Raji (cell line): ENCODE results near the gene MYEOV.

Experiments used
- POLR2A ChIP-seq: IDR thresholded peaks from 2 replicates; pipeline ENCODE4 v1.6.1; 2011; ENCODE audit warnings: low read depth, low read length, control low read depth; ENCODE audit not compliant: insufficient read depth

Gene MYEOV

DNA sequence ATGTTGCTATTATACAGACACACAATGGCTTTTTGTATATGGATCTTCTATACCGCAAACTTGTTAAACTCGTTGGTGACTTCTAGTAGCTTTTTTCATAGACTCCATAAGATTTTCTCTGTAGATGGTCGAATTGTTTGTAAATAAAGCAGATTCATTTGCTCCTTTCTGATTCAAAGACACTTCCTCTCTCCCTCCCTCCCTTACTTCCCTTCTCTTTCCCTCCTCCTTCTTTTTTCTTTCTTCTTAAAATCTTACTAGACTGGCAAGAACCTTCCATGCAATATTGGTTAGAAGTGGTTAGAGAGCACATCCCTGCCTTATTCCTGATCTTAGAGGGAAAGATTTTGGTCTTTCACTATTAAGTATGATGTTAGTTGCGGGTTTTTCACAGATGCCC lies 36.4 kb downstream of the MYEOV start:
- no peak for TF ChIP-seq POLR2A

DNA sequence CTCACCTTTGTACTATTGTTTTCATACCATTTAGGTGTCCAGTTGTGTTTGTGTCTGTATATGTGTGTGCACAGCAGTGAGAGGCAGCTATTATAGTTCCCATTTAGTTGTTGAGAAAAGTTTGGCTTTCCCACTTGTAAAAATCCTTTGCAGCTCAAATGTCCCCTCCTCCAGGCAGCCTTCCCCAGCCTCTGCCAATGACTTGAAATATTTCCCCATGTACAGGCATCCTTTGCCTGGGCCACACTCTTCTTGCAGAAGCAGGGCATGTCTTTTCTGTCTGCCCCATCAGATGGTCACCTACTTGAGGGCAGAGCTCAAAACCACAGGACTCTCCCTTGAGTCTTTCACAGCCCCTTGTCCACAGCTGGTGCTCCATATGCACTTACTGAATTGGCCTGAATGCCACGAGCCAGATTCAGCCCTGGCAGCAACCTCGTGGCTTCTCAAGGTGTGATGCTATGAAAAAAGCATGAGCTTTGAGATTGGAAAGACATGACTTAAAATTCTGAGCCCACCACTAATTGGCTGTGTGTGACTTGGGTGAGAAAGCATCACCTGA lies 39.3 kb downstream of the MYEOV start:
- no peak for TF ChIP-seq POLR2A

DNA sequence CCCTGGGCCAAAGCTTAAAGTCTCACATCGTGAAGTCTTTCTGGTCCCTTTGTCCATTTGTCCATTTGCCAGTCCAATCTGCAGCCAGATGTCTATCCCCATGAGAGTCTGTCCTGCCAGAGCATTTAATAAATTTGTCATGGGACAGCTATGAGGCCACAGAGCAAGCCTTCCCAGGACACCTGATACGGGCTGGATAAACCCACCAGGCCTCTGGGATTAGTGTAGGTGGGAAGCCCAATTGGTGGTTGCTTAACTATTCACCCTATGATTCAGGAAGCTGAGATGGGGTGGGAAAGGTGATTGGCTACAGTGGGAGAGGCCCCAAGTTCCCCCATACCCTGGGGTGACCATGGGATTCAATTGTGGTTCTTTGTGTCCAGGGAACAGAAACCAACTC lies 39.9 kb downstream of the MYEOV start:
- TF ChIP-seq POLR2A = no peak

GRCh38 chr11:69335007-69335780 lies 41.2 kb downstream of the MYEOV start:
- TF ChIP-seq POLR2A = no peak

- no peak for TF ChIP-seq POLR2A
These were observed 41.9 kb downstream of the MYEOV start for GRCh38 chr11:69335781-69336405.

GRCh38 chr11:69337211-69337721 lies 43.3 kb downstream of the MYEOV start:
- no peak for TF ChIP-seq POLR2A

- TF ChIP-seq POLR2A = no peak
These were observed 45.2 kb downstream of the MYEOV start for GRCh38 chr11:69339041-69339733.

GRCh38 chr11:69339983-69340565 lies 46.1 kb downstream of the MYEOV start:
- no peak for TF ChIP-seq POLR2A

DNA sequence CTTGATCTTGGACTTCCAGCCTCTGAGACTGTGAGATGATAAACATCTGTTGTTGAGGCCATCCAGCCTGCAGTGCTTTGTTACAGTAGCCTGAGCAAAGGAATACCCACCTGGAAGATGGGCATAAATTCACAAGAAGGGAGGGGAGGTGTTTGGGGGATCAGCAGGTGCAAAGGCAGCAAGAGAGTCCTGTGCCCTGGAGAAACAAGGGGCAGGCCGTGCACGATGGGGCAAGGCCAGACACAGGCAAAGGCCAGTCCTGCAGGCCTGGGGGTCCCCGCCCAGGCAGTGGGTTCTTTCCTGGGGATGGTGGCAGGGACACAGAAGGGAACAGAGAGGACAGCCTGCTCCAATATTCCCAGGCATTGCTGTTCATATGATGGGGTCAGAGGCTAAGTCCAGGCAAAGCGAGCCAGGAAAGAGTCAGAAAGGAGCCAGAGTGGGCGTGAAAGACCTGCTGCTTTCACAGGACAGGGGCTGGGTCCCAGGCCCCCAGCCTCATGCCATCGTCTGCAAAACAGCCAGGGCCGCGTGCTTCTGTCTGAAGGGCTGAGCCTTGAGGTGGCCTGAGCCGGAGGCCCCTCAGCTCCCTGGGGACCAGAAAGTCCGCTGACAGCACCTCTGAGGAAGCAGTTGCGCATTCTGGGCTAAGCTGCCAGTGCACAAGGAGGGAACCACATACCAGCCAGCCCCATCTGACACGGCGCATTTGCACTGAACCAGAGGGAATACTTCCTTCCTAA lies 48.8 kb downstream of the MYEOV start:
- TF ChIP-seq POLR2A = no peak

- no peak for TF ChIP-seq POLR2A
These were observed 49.7 kb downstream of the MYEOV start for GRCh38 chr11:69343401-69344321.

DNA sequence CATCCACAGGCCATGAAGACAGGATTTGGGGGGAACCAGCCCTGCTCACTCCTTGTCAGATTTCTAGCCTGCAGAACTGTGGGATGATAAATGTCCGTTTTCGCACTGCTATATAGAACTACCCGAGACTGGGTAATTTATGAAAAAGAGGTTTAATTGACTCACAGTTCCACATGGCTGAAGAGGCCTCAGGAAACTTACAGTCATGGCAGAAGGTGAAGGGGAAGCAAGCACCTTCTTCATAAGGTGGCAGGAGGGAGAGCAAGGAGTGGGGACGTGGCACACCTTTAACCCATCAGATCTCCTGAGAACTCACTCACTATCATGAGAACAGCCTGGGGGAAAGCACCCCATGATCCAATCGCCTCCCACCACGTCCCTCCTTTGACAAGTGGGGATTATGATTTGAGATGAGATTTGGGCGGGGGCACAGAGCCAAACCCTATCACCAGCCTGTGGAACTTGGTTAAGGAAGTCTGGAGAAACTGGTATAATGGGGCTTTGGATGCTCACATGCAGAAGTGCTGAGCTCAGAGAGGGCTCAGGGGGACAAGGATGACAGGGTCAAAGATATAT lies 50.7 kb downstream of the MYEOV start:
- TF ChIP-seq POLR2A = no peak
